CD4-positive, alpha-beta memory T cell (primary cell): Measurements from ENCODE around the gene PXDN. TPM values are rescaled to one million over a fixed set of nuclear protein-coding genes. Genes with fewer than 3 reads are reported as not detected.
A peak's percentile ranks its signal among the peaks of the same experiment; 100 is the strongest.
"Not testable (repeated sequence)": the region's sequence is repeated elsewhere in the genome, so short reads cannot be mapped to it uniquely, and the experiment has no call there.

Experiments
- CTCF ChIA-PET: fragments of 350-600 bp; sonication (Branson Sonifier 250); formaldehyde crosslinking; loops from one replicate; lab custom pipeline; 2021; ENCODE audit warnings: inconsistent platforms; ENCODE audit not compliant: partially characterized antibody; lab: Charles Lee
- POLR2A ChIA-PET: fragments of 350-600 bp; sonication (Branson Sonifier 250); formaldehyde crosslinking; loops from one replicate; lab custom pipeline; 2021; ENCODE audit not compliant: partially characterized antibody; lab: Charles Lee
- DNase-seq, 5 donors: peaks; one replicate each; pipeline versions ENCODE4 v3.0.0 to v3.0.0-alpha.2; 2020 to 2022; ENCODE audit warnings: mixed read lengths in 1 of 5
- H3K27ac ChIP-seq: one replicate; pipeline ENCODE4 v1.7.0; 2013; ENCODE audit warnings: low read depth, low read length
- H3K27me3 ChIP-seq: 2 replicates; pipeline ENCODE4 v1.7.0; 2013; ENCODE audit warnings: mild to moderate bottlenecking, low read length, moderate library complexity; ENCODE audit not compliant: insufficient read depth
- H3K36me3 ChIP-seq: 2 replicates; pipeline ENCODE4 v1.7.0; 2013; ENCODE audit warnings: mild to moderate bottlenecking, low read length, moderate library complexity; ENCODE audit not compliant: insufficient read depth
- H3K4me1 ChIP-seq: 2 replicates; pipeline ENCODE4 v1.7.0; 2013; ENCODE audit warnings: mild to moderate bottlenecking, low read length, moderate library complexity; ENCODE audit not compliant: insufficient read depth
- H3K4me3 ChIP-seq, 2 donors: one replicate each; pipeline ENCODE4 v1.7.0; 2013; ENCODE audit warnings: low read length in 2 of 2, mild to moderate bottlenecking in 1 of 2
- H3K9me3 ChIP-seq, 2 donors: one replicate each; pipeline ENCODE4 v1.7.0; 2013; ENCODE audit warnings: low read length in 2 of 2, control low read depth in 1 of 2; ENCODE audit not compliant: control insufficient read depth in 1 of 2
- H3K27ac Mint-ChIP-seq, 7 donors: one replicate each; pipeline ENCODE4 v1.8.0; 2020 to 2021; ENCODE audit warnings: mixed read lengths in 7 of 7, mild to moderate bottlenecking in 6 of 7, inconsistent platforms in 3 of 7, moderate library complexity in 3 of 7
- H3K27me3 Mint-ChIP-seq, 2 donors: one replicate each; pipeline ENCODE4 v1.8.0; 2020 to 2021; ENCODE audit warnings: mixed read lengths in 2 of 2
- H3K36me3 Mint-ChIP-seq, 2 donors: one replicate each; pipeline ENCODE4 v1.8.0; 2020 to 2021; ENCODE audit warnings: mixed read lengths in 2 of 2, inconsistent platforms in 1 of 2, mild to moderate bottlenecking in 1 of 2
- H3K4me1 Mint-ChIP-seq, 4 donors: one replicate each; pipeline ENCODE4 v1.8.0; 2020 to 2021; ENCODE audit warnings: mixed read lengths in 4 of 4, mild to moderate bottlenecking in 1 of 4
- H3K4me3 Mint-ChIP-seq, 8 donors: one replicate each; pipeline ENCODE4 v1.8.0; 2020 to 2021; ENCODE audit warnings: mixed read lengths in 8 of 8, mild to moderate bottlenecking in 7 of 8, moderate library complexity in 6 of 8, inconsistent platforms in 3 of 8
- H3K9me3 Mint-ChIP-seq, 8 donors: one replicate each; pipeline ENCODE4 v1.8.0; 2020 to 2021; ENCODE audit warnings: mixed read lengths in 8 of 8, mild to moderate bottlenecking in 5 of 8, inconsistent platforms in 3 of 8, moderate library complexity in 1 of 8
- intact Hi-C: fragments of 100-400 bp; cut with micrococcal nuclease; formaldehyde crosslinking; loops from one replicate; pipeline ENCODE4 v1.15.1; 2023
- polyA plus RNA-seq, 2 donors: library from polyadenylated mRNA; unstranded; fragments of 300-500 nt; fragmentation: Illumina TruSeq; gene quantifications; one replicate each; pipeline ENCODE4 v1.2.3, GENCODE V29; 2021
- total RNA-seq, 2 experiments: library from RNA; stranded (reverse); gene quantifications; one replicate each; pipeline ENCODE4 v1.2.3, GENCODE V29; 2021

Gene PXDN
- total and polyA plus RNA-seq, 4 experiments from 2014 or later, result 0.79 TPM; not detected in 3

GRCh38 chr2:1767939-1768691, 23.8 kb upstream of the PXDN start:
- no peaks in the 10 kb centered on the region for H3K36me3 Mint-ChIP-seq
- intact Hi-C loops, result no loop called here
- Histone ChIP-seq H3K9me3 (no peaks in the 10 kb centered on the region), H3K27ac (no peak overlapping the region), H3K27me3 (no peaks in the 10 kb centered on the region), H3K4me1 (no peaks in the 10 kb centered on the region), H3K4me3 (no peak overlapping the region), H3K36me3 (no peaks in the 10 kb centered on the region)
- H3K27me3 Mint-ChIP-seq, result peaks cover 1 to 3% of the 10 kb centered on the region in 2 donors
- POLR2A ChIA-PET, result no interaction called here
- DNase-seq, result no peak
- CTCF ChIA-PET, result interaction anchor here (0.7 kb wide), 1 partner anchor 344 kb away, joined by 3 read pairs; no protein-coding TSS in a partner anchor
- peaks cover 0 to 7% (median 0%) of the 10 kb centered on the region in 8 donors for H3K9me3 Mint-ChIP-seq
- peaks cover 0 to 2% (median 0%) of the 10 kb centered on the region in 4 donors for H3K4me1 Mint-ChIP-seq
- peak overlapping the region in 1 of 7 donors; percentile 74 for H3K27ac Mint-ChIP-seq
- H3K4me3 Mint-ChIP-seq, result no peak overlapping the region

GRCh38 chr2:1766851-1767811, 22.8 kb upstream of the PXDN start:
- DNase-seq, result no peak
- Mint-ChIP-seq H3K36me3 (no peaks in the 10 kb centered on the region), H3K27me3 (peaks cover 1 to 3% of the 10 kb centered on the region in 2 donors), H3K4me1 (peaks cover 0 to 2% (median 0%) of the 10 kb centered on the region in 4 donors), H3K27ac (no peak overlapping the region), H3K4me3 (no peak overlapping the region), H3K9me3 (peaks cover 0 to 7% (median 0%) of the 10 kb centered on the region in 8 donors)
- CTCF ChIA-PET, result no interaction called here
- Histone ChIP-seq H3K4me1 (no peaks in the 10 kb centered on the region), H3K9me3 (no peaks in the 10 kb centered on the region), H3K27ac (no peak overlapping the region), H3K27me3 (no peaks in the 10 kb centered on the region), H3K36me3 (no peaks in the 10 kb centered on the region), H3K4me3 (no peak overlapping the region)
- intact Hi-C loops, result no loop called here
- POLR2A ChIA-PET, result no interaction called here

- peaks cover 0 to 2% (median 0%) of the 10 kb centered on the region in 4 donors for H3K4me1 Mint-ChIP-seq
- intact Hi-C loops, result no loop called here
- Histone ChIP-seq H3K9me3 (no peaks in the 10 kb centered on the region), H3K36me3 (no peaks in the 10 kb centered on the region), H3K27ac (no peak overlapping the region), H3K27me3 (no peaks in the 10 kb centered on the region), H3K4me3 (no peak overlapping the region), H3K4me1 (no peaks in the 10 kb centered on the region)
- no peaks in the 10 kb centered on the region for H3K36me3 Mint-ChIP-seq
- H3K27me3 Mint-ChIP-seq, result peaks cover 1 to 3% of the 10 kb centered on the region in 2 donors
- no peak for DNase-seq
- H3K9me3 Mint-ChIP-seq, result peaks cover 0 to 7% (median 0%) of the 10 kb centered on the region in 8 donors
- no peak overlapping the region for H3K27ac Mint-ChIP-seq
- H3K4me3 Mint-ChIP-seq, result no peak overlapping the region
- ChIA-PET CTCF (no interaction called here), POLR2A (no interaction called here)
Observed at GRCh38 chr2:1766425-1766824, 22.1 kb upstream of the PXDN start.

- H3K4me1 ChIP-seq, DNase-seq, intact Hi-C loops, H3K27me3 Mint-ChIP-seq, H3K9me3 Mint-ChIP-seq, CTCF ChIA-PET, H3K4me3 ChIP-seq, POLR2A ChIA-PET, H3K36me3 ChIP-seq, H3K4me1 Mint-ChIP-seq, H3K36me3 Mint-ChIP-seq, H3K27ac Mint-ChIP-seq, H3K4me3 Mint-ChIP-seq, H3K27ac ChIP-seq, H3K9me3 ChIP-seq, H3K27me3 ChIP-seq: not testable (repeated sequence)
Observed at GRCh38 chr2:1765201-1765600, 20.9 kb upstream of the PXDN start.

GRCh38 chr2:1759611-1759930, 15.3 kb upstream of the PXDN start:
- Mint-ChIP-seq H3K4me1 (no peaks in the 10 kb centered on the region), H3K27me3 (peaks cover 0 to 6% of the 10 kb centered on the region in 2 donors), H3K4me3 (no peak overlapping the region), H3K36me3 (no peaks in the 10 kb centered on the region), H3K27ac (no peak overlapping the region), H3K9me3 (peaks cover 0 to 9% (median 5%) of the 10 kb centered on the region in 8 donors)
- CTCF ChIA-PET, result no interaction called here
- POLR2A ChIA-PET, result no interaction called here
- no peak for DNase-seq
- Histone ChIP-seq H3K4me1 (no peaks in the 10 kb centered on the region), H3K4me3 (no peak overlapping the region), H3K36me3 (no peaks in the 10 kb centered on the region), H3K9me3 (no peaks in the 10 kb centered on the region), H3K27ac (no peak overlapping the region), H3K27me3 (no peaks in the 10 kb centered on the region)
- intact Hi-C loops, result no loop called here

GRCh38 chr2:1758774-1759610, 14.7 kb upstream of the PXDN start:
- Histone ChIP-seq H3K9me3 (no peaks in the 10 kb centered on the region), H3K36me3 (no peaks in the 10 kb centered on the region), H3K4me1 (no peaks in the 10 kb centered on the region), H3K27me3 (no peaks in the 10 kb centered on the region), H3K27ac (no peak overlapping the region), H3K4me3 (no peak overlapping the region)
- H3K27me3 Mint-ChIP-seq, result peaks cover 0 to 5% of the 10 kb centered on the region in 2 donors
- no peak overlapping the region for H3K4me3 Mint-ChIP-seq
- H3K9me3 Mint-ChIP-seq, result peaks cover 0 to 12% (median 5%) of the 10 kb centered on the region in 8 donors
- no peaks in the 10 kb centered on the region for H3K36me3 Mint-ChIP-seq
- H3K27ac Mint-ChIP-seq, result no peak overlapping the region
- CTCF ChIA-PET, result interaction anchor here (1.2 kb wide), 1 partner anchor 12 kb away, joined by 3 read pairs; no protein-coding TSS in a partner anchor
- no peaks in the 10 kb centered on the region for H3K4me1 Mint-ChIP-seq
- POLR2A ChIA-PET, result no interaction called here
- DNase-seq, result no peak
- intact Hi-C loops, result no loop called here
